Activated naive CD8-positive, alpha-beta T cell treated with anti-CD3 and anti-CD28 coated beads, Interleukin-2, amount 50 U/mL, for 24 hours (primary cell): Measurements from ENCODE around the gene SKI.
A peak's percentile ranks its signal among the peaks of the same experiment; 100 is the strongest.
"Not testable (repeated sequence)": the region's sequence is repeated elsewhere in the genome, so short reads cannot be mapped to it uniquely, and the experiment has no call there.

ENCODE experiments used
- ATAC-seq: fragments of 150-1000 bp; cut with Tn5 transposase; one replicate; pipeline ENCODE4 v1.10.0; 2021
- DNase-seq: peaks from one replicate; pipeline ENCODE4 v3.0.0; 2021
- H3K27ac Mint-ChIP-seq: one replicate; pipeline ENCODE4 v1.8.0; 2021; ENCODE audit warnings: mild to moderate bottlenecking, mixed read lengths
- H3K27me3 Mint-ChIP-seq: one replicate; pipeline ENCODE4 v1.8.0; 2021; ENCODE audit warnings: mixed read lengths
- H3K36me3 Mint-ChIP-seq: one replicate; pipeline ENCODE4 v1.8.0; 2021; ENCODE audit warnings: low read depth, mixed read lengths
- H3K4me1 Mint-ChIP-seq: one replicate; pipeline ENCODE4 v1.8.0; 2021; ENCODE audit warnings: mixed read lengths
- H3K4me3 Mint-ChIP-seq: one replicate; pipeline ENCODE4 v1.8.0; 2021; ENCODE audit warnings: mild to moderate bottlenecking, moderate library complexity, mixed read lengths
- H3K9me3 Mint-ChIP-seq: one replicate; pipeline ENCODE4 v1.8.0; 2021; ENCODE audit warnings: mixed read lengths

SKI gene

GRCh38 chr1:2236695-2237677, 8.9 kb downstream of the SKI start:
- H3K27ac Mint-ChIP-seq, result peak overlapping the region; percentile 28
- peak overlapping the region; percentile 6 for H3K4me3 Mint-ChIP-seq
- H3K4me1 Mint-ChIP-seq, result peaks cover 85% of the 10 kb centered on the region
- peaks cover 8% of the 10 kb centered on the region for H3K36me3 Mint-ChIP-seq
- DNase-seq, result peak; percentile 36
- ATAC-seq, result no peak
- no peaks in the 10 kb centered on the region for H3K9me3 Mint-ChIP-seq
- no peaks in the 10 kb centered on the region for H3K27me3 Mint-ChIP-seq

DNA sequence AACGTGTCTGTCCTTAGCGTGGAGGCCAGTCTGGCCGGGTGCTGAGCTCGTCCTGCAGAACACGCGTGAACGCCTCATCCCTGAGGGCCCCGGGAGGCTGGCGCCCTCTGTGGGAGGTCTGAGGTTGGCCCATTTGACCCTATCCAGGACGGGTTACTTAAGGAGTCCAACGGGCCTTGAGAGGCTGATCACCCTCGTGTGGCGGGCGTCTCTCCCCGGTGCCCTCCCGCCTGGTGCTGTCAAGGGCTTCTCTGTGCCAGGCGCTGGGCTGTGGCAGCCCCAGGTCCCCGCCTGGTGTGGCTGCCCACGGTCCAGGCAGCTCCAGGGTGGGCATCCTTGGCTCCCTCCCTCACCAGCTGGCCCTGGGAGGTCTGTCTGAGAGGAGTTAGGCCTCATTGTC, 9.7 kb downstream of the SKI start:
- Mint-ChIP-seq H3K27ac (peak overlapping the region; percentile 28), H3K36me3 (peaks cover 9% of the 10 kb centered on the region), H3K27me3 (no peaks in the 10 kb centered on the region), H3K9me3 (no peaks in the 10 kb centered on the region), H3K4me3 (no peak overlapping the region), H3K4me1 (peaks cover 86% of the 10 kb centered on the region)
- DNase-seq (no peak), ATAC-seq (no peak)

DNA sequence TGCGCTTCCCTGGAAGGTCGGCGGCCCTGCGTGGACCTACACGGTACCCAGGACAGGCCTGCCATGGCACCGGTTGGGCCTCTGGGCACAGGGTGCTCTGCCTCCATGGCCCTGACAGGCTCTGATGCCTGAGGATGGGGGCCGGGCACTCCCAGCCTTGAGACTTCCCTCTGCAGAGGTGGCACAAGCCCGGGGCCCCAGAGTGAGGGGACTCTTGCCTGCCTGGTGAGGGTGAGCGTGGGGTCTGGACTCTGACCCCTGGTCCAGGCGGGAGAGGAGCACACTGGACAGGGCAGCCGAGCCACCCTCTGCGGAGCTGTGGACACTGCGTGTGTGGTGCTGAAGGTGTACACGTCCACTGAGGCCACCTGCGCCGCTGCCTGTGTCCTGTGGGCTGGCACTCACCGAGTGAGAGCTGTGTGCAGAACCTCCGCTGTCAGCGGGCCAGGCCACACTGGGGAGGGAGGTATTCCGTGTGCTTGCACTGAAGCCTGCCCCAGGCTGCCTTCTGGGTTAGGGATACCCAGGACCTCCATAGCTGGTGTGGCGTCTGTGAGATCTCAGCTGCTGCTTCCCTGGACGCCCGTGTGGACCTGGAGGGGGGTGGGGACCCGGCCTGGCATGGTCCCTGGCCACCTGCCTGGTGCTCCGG, 10.4 kb downstream of the SKI start:
- peaks cover 87% of the 10 kb centered on the region for H3K4me1 Mint-ChIP-seq
- ATAC-seq, result no peak
- no peaks in the 10 kb centered on the region for H3K27me3 Mint-ChIP-seq
- no peak overlapping the region for H3K4me3 Mint-ChIP-seq
- H3K9me3 Mint-ChIP-seq, result no peaks in the 10 kb centered on the region
- peaks cover 9% of the 10 kb centered on the region for H3K36me3 Mint-ChIP-seq
- no peak for DNase-seq
- H3K27ac Mint-ChIP-seq, result no peak overlapping the region

- ATAC-seq, result no peak
- Mint-ChIP-seq H3K4me3 (no peak overlapping the region), H3K27ac (no peak overlapping the region), H3K9me3 (no peaks in the 10 kb centered on the region), H3K4me1 (peaks cover 86% of the 10 kb centered on the region), H3K27me3 (no peaks in the 10 kb centered on the region), H3K36me3 (peaks cover 9% of the 10 kb centered on the region)
- no peak for DNase-seq
These were observed 10.9 kb downstream of the SKI start for GRCh38 chr1:2239013-2239370.

DNA sequence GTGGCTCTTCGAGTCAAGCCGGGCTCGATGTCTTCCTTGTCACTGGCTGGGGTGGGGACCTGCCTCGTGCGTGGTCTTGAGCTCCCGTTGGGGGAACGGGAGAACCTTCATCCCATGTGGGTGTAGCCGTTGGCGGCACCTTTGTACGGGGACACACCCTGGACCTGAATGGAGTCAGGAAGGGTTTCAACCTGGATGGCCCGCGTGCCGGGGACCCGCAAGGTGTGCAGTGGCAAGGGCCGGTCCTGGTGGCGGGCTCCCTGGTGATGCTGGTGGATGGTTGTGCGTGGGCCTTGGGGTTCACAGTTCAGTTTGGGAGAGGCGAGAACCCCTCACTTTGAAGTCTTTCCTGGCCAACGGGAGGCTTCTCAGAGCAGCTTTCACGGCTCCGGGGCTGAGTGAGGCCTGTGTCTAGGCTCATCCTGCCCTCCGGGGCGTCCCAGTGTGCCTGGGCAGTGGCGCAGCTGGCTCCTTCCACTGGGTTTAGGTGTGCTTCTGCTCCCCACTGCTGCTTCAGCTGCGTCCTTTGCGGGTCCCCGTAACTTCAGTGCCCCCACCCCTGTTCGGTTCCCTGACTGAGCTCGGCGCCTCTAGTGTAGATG, 11.4 kb downstream of the SKI start:
- no peak for DNase-seq
- Mint-ChIP-seq H3K9me3 (no peaks in the 10 kb centered on the region), H3K4me3 (peak overlapping the region; percentile 2), H3K27ac (peak overlapping the region; percentile 32), H3K4me1 (peaks cover 84% of the 10 kb centered on the region), H3K36me3 (peaks cover 9% of the 10 kb centered on the region), H3K27me3 (no peaks in the 10 kb centered on the region)
- no peak for ATAC-seq

- no peaks in the 10 kb centered on the region for H3K9me3 Mint-ChIP-seq
- ATAC-seq (peak; percentile 47), DNase-seq (peak; percentile 37)
- H3K36me3 Mint-ChIP-seq, result peaks cover 9% of the 10 kb centered on the region
- peak overlapping the region; percentile 67 for H3K27ac Mint-ChIP-seq
- no peaks in the 10 kb centered on the region for H3K27me3 Mint-ChIP-seq
- H3K4me1 Mint-ChIP-seq, result peaks cover 87% of the 10 kb centered on the region
- no peak overlapping the region for H3K4me3 Mint-ChIP-seq
These were observed 12.4 kb downstream of the SKI start for GRCh38 chr1:2240270-2241156.

DNA sequence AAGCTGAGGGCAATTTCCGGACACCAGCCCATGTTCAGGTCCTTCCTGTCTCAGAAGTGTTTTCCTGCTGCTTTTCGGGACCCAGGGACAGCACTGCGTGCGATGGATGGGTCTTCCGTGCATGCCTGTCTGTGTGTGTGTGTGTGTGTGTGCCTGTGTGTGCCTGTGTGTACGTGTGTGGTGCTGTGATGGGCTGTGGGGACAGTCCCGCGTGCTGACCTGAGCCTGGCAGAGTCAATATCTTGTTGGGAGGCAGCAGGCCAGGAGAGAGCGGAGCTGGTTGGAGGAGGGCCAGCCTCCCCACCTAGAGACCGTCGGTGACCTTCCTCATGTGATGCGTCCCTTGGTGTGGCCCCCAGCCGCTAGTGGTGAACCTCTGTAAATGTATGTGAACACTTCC, 13.7 kb downstream of the SKI start:
- Mint-ChIP-seq H3K36me3 (peaks cover 9% of the 10 kb centered on the region), H3K27ac (peak overlapping the region; percentile 13), H3K9me3 (no peaks in the 10 kb centered on the region), H3K4me3 (no peak overlapping the region), H3K27me3 (no peaks in the 10 kb centered on the region), H3K4me1 (peaks cover 86% of the 10 kb centered on the region)
- no peak for ATAC-seq
- no peak for DNase-seq

- ATAC-seq, result peak; percentile 50
- no peaks in the 10 kb centered on the region for H3K27me3 Mint-ChIP-seq
- no peak for DNase-seq
- no peak overlapping the region for H3K4me3 Mint-ChIP-seq
- peaks cover 9% of the 10 kb centered on the region for H3K36me3 Mint-ChIP-seq
- H3K9me3 Mint-ChIP-seq, result no peaks in the 10 kb centered on the region
- H3K4me1 Mint-ChIP-seq, result peaks cover 86% of the 10 kb centered on the region
- peak overlapping the region; percentile 13 for H3K27ac Mint-ChIP-seq
These were observed 15.0 kb downstream of the SKI start for GRCh38 chr1:2242814-2243725.

DNA sequence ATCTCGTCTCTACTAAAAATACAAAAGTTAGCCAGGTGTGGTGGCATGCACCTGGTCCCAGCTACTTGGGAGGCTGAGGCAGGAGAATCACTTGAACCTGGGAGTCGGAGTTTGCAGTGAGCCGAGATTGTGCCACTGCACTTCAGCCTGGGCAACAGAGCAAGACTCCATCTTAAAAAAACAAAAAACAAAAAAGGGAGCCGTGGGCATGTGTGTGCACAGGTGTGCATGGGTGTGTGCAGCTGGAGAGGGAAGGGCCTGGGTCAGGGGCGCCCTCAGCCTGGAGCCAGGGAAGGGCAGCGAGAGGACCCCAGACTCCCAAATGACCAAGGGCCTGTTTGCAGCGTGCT, 18.9 kb downstream of the SKI start:
- not testable (repeated sequence) for H3K36me3 Mint-ChIP-seq, H3K27me3 Mint-ChIP-seq, ATAC-seq, DNase-seq, H3K4me3 Mint-ChIP-seq, H3K9me3 Mint-ChIP-seq
- H3K4me1 Mint-ChIP-seq, result peaks cover 87% of the 10 kb centered on the region
- H3K27ac Mint-ChIP-seq, result peak overlapping the region; percentile 64

DNA sequence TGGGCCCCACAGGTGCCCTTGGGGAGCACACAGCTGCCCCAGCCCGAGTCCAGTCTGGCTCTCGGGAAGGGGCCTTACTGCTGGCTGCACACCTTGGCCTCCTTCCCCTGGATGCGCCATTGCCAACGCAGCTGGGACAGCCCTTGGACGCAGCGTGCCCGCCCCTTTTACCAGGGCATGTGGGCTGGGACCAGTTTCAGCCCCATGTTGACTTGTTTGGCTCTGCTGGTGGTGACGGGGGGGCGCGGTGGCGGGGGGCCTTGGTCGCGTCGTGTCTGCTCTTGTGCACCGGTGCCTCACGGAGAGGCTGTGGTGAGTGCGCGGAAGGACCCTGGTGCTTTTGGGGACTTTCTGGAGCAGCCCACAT, 19.6 kb downstream of the SKI start:
- Mint-ChIP-seq H3K9me3 (no peaks in the 10 kb centered on the region), H3K4me1 (peaks cover 87% of the 10 kb centered on the region), H3K27ac (no peak overlapping the region), H3K36me3 (peaks cover 4% of the 10 kb centered on the region), H3K4me3 (no peak overlapping the region), H3K27me3 (no peaks in the 10 kb centered on the region)
- no peak for ATAC-seq
- no peak for DNase-seq

DNA sequence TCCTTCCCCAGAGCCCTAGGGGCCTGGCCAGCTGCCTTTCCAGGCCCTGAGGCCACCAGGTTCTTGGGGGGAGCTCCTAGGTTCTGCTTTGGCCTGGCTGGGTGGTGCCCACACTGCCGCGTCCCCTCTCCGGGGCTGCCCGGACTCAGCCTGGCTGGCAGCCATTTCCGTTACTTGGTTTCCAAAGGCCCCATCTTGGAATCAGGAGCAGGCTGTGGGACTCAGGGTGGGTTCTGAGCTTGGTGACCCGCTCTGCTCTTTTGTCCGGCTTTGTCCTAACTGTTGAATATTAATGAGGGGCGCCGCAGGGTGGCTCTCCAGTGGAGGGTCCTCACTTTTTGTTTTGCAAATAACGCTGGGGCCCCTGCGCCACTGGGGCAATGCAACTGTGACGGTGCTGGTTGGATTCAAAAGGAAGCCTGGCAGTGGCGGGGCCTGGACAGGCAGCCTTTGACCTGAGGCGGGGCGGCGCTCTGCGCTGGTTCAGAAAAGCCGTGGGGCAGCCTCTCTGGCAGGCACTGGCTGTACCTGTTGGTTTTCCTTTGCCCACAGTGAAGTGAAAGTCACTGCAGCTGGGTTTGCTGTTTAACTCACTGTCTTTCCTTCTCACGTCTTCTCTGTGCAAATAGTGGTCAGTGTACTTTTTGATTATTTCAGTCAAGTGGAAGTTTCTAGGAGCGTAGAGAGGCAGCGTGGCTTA, 20.2 kb downstream of the SKI start:
- ATAC-seq, result no peak
- Mint-ChIP-seq H3K36me3 (peaks cover 8% of the 10 kb centered on the region), H3K4me3 (no peak overlapping the region), H3K27me3 (no peaks in the 10 kb centered on the region), H3K9me3 (no peaks in the 10 kb centered on the region), H3K27ac (no peak overlapping the region), H3K4me1 (peaks cover 85% of the 10 kb centered on the region)
- DNase-seq, result no peak

DNA sequence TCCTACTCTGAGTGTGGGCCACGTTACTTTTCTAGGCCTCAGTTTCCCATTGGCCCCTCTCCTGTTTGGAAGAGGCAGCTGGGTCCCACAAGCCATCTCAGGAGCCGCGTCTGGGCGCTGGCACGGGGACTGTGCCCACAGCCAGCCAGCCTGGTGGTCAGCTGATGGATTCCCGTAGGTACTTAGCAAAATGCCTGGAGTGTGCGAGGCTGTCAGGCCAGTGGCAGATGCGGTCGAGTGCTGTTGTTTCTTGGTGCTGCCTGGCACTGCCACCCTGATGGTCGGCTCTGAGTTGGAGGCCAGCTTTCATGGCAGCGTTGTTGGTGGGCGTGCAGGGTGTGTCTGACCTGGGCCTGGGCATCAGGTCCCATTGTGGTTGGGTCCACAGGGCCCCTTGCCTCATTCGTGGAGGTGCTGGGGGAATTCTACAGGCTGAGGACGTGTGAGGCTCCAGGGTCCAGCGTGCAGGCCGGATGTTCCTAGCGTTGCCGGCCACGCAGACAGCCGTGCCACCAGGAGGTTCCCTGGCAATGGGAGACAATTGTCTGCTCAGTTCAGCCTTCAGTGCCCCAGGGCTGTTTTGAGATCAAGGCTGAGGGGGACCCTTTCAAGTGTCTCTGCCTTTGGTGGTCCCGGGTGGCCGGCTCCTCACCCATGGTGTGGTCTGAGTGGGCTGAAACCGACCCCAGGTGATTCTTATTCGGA, 20.9 kb downstream of the SKI start:
- Mint-ChIP-seq H3K4me1 (peaks cover 79% of the 10 kb centered on the region), H3K4me3 (no peak overlapping the region), H3K9me3 (no peaks in the 10 kb centered on the region), H3K27ac (no peak overlapping the region), H3K36me3 (peaks cover 11% of the 10 kb centered on the region), H3K27me3 (no peaks in the 10 kb centered on the region)
- no peak for ATAC-seq
- no peak for DNase-seq

- Mint-ChIP-seq H3K27me3 (no peaks in the 10 kb centered on the region), H3K4me1 (peaks cover 82% of the 10 kb centered on the region), H3K36me3 (peaks cover 11% of the 10 kb centered on the region), H3K4me3 (no peak overlapping the region), H3K27ac (no peak overlapping the region), H3K9me3 (no peaks in the 10 kb centered on the region)
- DNase-seq, result no peak
- no peak for ATAC-seq
These were observed 21.4 kb downstream of the SKI start for GRCh38 chr1:2249559-2249906.
